HS-27A (cell line): ENCODE data around the gene FASN.
"Not testable (repeated sequence)": the region's sequence is repeated elsewhere in the genome, so short reads cannot be mapped to it uniquely, and the experiment has no call there.

Source experiments
- DNase-seq: peaks from one replicate; pipeline ENCODE4 v3.0.0-alpha.2; 2012; ENCODE audit warnings: low read depth, missing footprints

FASN gene

DNA sequence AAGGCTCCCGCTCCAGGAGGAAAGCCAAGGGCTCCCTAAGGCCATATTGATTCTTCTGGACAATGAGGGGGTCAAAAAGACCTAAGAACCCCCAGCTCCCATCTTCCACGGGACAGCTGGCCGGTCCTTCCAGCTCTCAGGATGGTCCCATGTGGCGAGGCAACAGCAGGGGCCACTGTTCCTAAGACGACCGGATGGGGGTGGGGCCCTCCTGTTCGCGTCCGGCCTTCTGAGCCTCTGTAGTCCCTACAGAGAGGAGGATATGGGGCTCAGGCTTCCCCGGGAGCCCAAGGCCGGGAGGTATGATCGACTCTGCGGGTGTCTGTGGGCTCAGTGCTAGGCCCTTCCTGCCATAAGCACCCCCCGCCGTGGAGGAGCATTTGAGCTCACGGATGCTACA, 54.5 kb downstream of the FASN start:
- no peak for DNase-seq

DNA sequence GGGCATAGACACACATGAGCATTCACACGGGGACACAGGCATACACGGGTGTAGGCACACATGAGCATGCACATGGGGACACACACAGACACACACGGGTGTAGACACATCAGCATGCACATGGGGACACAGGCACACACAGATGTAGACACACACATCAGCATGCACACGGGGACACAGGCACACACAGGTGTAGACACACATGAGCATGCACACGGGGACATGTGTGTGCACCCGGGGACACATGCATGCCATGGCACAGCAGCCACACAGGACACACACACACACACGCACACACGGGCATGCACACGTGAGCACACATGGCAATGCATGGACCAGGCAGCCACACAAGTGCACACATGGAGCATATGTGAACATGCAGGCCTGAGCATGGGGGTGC, 55.4 kb downstream of the FASN start:
- DNase-seq, result no peak

DNA sequence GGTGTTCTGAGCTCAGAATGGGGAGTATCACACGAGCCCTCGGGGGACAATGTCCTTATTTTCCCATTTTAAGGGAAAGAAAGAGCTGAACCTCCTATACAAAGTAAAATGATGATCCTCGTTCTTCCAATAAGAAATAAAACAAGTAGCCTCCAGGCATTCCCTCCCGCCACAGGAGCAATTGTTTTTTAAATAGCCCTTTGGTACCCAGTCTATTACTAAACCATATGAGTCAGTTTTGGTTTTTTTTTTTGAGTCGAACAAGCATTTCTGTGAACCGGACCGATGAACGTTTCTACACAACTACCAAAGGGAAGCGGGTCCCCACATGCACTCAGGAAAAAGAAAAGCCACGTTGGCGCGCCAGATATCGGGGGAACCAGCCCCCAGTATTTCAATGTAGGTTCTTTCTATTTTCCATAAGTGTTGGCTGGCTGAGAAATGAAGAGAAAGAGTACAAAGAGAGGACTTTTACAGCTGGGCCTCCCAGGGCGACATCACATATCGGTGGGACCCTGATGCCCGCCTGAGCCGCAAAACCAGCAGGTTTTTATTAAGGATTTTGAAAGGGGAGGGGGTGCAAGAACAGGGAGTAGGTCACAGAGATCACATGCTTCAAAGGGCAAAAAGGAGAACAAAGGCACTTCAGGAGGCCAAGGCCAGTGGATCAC, 56.8 kb downstream of the FASN start:
- DNase-seq, result no peak

DNA sequence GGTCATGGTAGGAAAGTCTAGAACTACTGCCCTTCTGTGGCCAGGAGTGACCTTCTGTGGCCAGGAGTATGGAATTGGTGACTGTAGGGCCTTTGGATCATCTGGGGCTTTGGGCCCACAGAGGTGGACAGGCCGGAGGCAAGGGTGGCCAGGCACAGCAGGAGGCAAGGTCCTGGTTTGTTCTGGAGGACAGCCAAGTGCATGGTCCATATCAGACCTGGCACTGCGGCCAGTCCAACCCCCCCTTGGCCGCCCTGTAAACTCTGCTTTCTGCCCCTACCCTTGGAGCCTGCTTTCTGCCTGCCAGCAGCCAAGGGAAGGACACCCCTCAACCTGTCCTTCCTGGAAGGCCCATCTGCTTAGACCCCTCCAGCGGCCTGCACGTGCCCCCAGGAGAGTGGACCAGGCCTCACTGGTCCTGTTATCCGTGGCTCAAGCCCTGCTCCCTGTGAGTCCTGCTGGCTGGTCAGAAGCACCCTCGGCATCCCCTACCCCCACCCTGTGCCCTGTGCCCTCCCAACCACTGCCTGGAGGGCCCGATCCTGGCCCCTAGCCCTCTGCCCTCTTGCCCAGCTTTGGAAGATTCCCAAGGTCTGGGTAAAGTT, 58.2 kb downstream of the FASN start:
- no peak for DNase-seq

DNA sequence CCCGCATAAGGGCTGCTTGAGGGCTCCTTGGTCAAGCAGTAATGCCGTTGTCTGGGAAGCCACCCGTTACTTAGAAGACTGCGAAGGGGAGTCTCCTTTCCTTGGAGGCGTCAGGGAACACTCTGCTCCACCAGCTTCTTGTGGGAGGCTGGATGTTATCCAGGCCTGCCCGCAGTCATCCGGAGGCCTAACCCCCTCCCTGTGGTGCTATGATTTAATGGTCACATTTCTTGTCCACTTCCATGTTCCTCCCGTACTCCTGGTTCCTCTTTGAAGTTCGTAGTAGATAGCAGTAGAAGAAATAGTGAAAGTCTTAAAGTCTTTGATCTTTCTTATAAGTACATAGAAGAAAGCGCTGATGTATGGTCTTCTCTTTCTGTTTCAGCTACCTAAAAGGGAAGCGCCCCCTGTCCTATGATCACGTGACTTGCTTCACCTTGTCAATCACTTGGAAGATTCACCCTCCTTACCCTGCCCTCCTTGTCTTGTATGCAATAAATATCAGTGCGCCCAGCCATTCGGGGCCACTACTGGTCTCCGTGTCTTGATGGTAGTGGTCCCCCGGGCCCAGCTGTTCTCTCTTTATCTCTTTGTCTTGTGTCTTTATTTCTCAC, 59.1 kb downstream of the FASN start:
- DNase-seq, result not testable (repeated sequence)

DNA sequence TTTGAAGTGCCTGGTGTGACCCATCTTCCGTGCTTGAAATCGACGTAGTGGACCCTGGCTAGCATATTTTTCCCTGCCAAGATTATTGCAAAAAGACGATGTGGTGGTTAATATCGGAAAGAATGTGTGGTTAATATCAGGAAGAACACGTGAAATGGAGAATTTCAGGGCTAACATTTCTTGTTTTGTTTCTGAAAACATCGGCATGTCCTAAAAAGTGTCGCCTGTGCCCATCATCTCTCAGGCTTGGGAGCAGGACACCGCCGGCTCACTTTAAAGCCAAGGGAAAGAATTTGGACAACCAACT, 60.2 kb downstream of the FASN start:
- DNase-seq, result no peak

DNA sequence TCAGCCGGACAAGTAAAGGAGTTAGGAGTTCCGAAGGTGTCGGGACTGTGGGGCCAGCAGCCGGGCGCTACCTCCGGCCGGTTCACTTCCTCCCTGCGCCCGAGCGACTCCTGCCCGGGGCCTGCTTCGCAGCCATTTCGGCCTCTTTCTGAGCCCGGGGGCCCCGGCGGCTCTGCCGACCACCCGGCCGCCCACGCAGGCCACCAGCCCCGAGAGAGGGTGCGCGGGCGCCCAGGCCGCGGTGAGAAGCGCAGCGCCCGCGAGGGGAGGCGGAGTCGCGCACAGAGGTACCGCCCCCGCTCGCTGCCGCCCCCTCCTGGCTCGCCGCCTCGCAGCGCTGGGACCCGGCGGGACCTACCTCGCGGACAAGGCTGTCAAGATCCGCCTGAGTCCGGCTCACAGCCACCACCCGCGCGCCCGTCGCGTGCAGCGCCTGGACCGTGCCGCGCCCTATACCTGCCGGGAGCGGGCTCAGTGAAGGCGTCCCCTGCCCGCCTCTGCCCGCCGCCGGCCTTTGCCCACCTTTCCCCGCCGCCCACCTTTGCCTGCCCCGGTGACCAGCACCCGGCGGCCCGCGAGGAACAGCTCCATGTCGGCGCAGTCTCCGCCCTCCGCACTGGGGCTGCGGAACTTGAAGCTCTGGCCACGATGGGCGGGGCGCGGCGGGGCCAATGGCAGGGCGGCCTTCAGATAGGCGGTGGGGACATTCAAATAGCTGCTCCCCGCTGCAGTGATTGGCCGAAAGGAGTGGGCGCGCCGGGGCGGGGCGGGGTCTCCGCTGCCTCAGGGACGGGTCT, 60.7 kb downstream of the FASN start, which contains the start of gene DCXR:
TSS of gene DCXR (minus strand) at position 606 of the 797 bp plus-strand sequence. CDS start at position 591, 15 bp downstream.
- DNase-seq, result no peak

DNA sequence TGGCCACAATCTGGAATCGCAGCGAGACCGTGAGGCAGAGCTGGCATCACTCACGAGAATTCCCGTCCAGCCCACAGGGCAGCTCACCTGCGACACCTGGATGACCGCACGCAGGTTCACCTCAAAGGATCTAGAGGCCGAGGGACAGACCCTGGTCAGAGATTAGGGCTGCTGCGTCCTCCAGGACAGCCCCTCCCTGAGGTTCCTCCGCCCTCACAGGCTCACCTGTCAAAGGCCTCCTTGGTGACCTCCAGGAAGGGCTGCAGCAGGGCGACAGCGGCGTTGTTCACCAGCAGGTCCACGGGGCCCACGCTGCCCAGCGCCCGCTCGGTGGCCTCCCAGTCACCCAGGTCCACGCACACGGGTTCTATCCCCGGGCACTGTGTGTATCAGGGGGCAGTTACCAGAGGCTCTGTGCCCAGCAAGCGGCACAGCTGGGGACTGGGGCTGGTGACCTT, 61.4 kb downstream of the FASN start:
- no peak for DNase-seq

DNA sequence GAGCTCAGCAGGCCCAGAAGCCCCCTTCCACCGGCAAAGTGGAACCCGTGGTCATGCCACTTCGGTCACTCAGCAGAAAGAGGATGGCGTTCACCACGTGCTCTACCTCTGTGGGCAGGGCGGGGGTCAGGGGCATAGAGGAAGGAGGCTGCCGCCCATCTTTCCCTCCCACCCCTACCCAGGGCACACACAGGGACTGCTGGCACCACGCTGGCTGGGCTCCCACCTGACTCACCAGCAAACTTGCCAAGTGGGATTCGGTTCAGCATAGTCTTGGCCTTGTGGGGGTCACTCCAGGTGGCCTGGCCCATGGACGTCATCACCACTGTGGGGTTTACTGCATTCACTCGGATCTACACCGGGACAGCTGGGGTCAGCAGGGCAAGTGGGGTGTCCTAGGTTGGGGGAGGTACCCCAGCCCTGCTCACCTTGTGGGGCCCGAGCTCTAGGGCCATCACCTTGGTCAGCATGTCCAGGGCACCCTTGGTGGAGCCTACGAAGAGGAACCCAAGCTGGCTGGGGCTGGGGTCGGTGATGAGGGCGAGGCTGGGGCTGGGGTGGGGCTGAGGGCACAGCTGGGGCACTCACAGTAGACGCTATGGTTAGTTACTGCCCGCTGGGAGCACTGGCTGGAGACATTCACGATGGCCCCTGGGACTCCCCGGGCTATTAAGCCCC, 61.9 kb downstream of the FASN start:
- no peak for DNase-seq

DNA sequence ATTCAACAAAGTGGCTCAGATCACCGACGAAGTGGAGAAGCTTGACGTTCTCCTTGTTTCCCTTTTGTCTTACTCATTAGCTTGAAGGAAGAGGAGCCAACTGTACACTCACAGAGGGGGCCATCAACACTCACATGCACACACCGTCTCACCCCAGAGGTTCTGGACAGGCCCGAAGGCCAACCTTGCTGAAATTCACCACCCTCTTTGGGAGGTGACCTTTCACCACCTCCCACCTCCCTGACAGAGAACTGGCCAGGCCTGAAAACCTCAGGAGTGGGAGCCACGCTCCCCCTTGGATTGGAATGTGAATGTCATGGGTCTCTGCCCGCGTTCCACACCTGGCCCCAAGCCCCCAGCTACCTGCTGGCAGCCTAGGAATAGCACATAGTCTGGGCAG, 62.5 kb downstream of the FASN start:
- DNase-seq, result no peak

DNA sequence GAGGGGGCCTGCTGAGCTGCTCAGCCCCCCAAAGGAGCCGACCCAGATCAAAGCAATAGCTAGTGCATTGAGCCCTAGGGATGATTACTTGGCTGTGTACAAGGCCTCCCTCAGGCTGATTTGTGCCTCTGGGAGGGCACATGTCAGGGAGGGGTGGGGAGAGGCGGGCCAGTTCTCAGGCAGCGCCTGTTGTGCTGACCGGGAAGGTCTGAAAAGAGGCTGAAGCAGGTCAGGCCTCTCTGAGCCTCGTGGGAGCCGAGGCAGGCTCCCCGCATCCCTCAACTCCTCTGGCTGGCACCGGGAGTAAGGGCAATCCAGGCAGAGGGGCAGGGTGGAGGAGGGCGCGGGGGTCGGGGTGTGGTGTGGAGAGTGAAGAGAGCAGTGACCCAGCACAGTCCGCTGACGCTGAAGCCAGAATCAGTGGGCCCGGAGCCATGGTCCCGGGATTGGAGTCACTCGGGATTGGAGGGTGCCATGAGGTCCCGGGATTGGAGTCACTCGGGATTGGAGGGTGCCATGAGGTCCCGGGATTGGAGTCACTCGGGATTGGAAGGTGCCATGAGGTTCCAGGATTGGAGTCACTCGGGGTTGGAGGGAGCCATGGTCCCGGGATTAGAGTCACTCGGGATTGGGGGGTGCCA, 63.5 kb downstream of the FASN start:
- DNase-seq, result no peak

DNA sequence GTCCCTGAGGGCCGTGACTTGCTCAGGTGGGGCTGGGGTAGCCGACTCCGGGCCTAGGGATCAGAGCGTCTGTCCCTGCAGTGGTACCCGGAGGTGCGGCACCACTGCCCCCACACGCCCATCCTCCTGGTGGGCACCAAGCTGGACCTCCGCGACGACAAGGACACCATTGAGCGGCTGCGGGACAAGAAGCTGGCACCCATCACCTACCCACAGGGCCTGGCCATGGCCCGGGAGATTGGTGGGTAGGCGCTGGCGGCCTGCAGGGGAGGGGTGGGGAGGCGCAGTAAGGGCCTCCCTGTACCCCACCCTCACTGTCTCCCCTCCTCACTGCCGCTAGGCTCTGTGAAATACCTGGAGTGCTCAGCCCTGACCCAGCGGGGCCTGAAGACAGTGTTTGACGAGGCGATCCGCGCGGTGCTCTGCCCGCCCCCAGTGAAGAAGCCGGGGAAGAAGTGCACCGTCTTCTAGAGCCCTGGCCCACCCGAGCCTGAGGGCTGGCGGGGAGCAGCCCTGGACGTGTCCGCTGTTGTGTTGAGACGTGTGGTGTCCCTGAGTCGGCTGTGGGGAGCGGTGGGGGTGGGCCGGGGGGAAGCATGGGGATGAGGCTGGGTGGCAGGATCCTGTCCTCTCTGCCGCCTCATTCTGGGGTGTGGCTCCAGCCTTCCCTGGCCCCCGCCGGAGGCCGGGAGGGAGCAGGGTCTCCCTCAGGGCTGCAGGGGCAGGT, 64.5 kb downstream of the FASN start:
- no peak for DNase-seq

DNA sequence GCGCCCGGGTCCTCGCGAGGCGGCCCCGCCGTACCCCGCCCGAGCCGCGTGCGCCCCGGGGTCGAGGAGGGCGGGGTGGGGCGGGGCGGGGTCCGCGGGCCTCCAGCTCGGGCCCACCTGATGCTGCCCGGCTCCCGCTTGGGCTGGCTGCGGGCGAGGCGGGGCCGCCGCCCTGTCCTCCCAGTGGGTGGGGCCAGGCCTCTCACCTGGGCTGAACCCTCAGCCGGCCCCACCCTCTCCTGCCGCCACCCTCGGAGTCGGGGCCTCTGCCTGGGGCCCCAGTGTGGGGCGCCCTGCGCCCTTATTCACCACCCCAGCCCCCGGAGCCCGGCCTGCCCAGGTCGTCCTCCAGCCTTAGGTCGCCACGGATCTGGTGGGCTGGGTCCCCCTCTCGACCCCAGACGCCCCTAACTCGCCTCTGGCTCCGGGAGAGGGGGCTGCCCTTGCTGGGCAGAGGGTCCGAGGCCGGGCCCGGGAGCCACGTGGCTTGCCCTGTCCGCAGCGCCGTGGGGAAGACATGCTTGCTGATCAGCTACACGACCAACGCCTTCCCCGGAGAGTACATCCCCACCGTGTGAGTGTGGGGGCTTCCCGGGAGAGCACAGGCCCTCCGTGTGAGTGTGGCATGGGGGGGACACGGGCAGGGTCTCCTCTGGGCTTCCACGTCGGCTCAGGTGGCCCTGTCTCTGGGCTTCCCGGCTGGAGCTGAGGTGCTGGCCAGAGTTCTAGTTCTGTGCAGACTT, 66.0 kb downstream of the FASN start:
- no peak for DNase-seq

DNA sequence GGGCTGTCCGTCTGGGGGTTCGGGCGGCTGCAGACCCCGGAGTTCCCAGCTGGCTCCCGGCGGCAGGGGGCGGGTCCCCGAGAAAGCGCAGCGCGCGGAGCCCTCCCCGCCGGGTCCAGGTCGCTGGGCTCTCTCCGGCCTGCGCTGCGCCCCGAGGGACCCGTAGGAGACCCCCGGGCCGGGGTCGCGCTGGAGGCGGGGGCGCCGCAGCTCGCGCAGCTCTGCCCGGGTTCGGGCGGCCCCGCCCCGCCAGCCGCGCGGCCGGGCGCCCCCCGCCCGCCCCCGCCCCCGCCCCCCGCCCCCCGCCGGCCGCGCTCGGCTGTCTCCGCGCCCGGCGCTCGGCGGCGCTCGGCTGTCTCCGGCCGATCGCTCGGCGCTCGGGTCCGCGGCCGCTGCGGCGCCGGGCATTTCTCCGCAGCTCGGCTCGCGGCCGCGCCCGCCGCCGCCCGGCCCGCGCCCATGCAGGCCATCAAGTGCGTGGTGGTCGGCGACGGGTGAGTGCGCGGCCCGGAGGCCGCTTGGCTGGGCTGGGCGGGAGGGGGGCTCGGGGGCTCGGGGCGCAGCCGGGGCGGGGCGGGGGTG, 66.6 kb downstream of the FASN start, which contains the start of gene RAC3:
TSS of gene RAC3 (plus strand) at position 376 of the 582 bp plus-strand sequence. CDS start at position 460, 84 bp downstream.
- DNase-seq, result no peak

DNA sequence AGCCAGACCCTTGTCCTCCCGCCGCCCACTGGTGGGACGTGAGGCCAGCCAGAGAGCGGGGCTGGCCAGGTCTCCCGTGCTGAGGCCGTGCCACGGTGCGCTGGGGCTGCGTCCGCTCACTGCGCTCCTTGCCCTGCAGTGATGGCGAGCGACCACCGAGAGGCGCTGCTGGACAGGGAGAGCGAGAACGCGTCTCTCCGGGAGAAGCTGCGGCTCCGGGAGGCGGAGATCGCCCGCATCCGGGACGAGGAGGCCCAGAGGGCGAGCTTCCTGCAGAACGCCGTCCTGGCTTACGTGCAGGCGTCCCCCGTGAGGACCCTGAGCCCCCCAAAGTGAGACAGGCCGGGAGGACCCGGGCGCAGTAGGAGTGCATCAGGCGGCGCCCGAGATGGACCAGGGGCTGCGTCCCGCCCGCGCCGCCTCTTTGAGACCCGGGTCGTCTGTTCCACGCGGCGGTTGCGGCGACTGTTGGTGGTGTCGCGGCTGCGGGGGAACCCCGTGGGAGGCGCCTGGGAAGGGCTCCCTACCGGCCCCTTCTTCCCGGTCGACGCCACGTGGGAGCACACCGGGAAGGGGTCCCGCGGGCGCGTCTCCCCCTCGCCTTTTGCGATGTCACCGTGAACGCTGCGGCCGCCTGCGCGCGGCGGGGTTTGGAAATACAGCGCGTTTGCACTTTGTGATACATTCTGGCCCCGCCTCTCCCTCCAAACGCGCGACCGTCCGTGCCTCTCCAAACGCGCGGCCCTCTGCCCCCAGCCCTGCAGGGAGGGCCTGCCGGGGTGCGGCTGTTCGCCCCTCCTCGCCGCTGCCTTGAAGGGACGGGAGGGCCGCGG, 67.3 kb downstream of the FASN start:
- no peak for DNase-seq

DNA sequence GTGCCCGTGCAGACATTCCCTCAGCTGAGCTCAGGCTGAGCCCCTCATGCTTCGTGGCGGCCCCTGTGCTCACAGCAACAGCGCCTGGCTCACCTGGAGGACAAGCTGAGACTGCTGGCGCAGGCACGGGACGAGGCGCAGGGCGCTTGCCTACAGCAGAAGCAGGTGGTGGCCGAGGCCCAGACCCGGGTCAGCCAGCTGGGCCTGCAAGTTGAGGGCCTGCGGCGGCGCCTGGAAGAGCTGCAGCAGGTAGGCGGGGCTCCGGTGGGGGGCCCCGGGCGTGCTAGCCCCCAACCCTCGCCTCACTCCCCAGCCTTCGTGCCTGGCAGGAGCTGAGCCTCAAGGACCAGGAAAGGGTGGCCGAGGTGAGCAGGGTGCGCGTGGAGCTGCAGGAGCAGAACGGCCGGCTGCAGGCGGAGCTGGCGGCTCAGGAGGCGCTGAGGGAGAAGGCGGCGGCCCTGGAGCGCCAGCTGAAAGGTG, 68.0 kb downstream of the FASN start:
- no peak for DNase-seq

DNA sequence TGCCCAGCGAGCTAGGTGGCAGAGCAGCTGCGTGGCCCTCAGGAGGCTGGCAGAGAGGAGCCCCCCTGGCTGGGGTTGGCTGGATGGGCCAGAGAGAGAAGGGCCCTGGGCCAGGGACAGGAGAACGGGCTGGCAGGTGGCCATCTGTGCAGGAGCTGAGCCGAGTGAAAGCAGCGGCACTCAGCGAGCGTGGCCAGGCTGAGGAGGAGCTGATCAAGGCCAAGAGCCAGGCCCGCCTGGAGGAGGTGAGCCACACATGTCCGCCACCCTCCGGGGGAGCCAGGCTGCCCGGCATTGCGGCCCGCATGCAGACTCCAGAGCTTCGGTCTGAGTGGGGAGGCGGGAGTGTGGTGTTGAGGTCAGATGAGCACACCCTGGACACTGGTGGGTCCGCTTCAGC, 68.6 kb downstream of the FASN start:
- no peak for DNase-seq

DNA sequence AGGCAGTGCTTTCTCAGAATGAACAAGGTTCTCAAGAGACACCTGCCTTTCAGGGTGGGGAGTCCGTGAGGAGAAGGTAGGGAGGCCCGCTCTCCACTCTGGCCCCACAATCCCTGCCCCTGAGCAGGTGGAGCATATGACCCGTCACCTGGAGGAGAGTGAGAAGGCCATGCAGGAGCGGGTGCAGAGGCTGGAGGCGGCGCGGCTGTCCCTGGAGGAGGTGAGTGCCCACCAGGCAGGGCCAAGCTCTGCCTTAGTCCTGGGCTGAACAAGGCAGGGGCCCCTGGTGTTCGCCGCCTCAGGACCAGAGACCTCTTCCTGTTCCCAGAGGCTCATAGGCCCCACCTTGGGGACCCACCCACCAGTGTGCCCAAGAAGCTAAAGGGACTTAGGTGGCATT, 69.1 kb downstream of the FASN start:
- no peak for DNase-seq
